ENCODE measurements around the gene CDKN1A. TPM values are rescaled to one million over a fixed set of nuclear protein-coding genes. Genes with fewer than 3 reads are reported as not detected.

CDKN1A gene
- total RNA-seq, 1 experiment from 2014 or later, result 17.4 TPM

DNA sequence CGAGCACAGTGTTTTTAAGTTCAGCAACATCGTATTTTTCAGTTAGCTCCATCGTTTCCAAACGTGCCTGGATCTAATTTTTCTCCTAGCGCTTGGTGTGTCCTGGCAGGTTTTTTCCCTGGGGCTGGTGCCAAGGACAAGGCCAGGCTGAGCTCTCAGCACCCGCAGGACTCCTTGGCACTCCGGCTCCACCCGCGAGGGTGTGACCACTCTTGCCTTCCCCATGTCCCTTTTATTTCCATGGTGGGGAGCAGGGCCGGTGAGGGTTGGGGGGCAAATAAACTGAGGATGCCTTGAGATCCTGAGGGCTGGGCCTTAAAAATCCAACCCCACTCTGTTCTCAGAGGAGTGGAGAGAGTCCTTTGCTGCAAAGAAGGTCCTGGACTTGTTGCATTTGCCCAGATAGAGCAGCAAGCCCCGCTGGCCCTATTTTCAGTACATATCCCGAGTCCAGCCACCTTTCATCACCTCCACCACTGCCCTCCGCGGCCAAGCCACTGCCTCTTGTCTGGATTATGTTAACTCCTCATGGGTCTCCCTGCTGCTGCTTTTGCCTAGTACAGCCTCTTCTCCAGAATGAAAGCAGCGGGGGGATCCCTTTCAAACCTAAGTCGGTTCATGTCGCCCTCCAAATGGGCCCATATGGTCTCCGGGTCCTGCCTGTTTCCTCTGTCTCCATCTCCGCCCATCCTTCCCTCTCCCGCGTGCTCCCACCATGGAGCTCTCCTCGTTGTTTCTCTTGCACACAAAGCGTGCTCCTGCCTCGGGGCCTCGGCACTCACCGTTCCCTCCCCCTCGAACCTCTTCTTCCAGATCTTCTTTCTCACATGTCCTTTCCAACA lies 14.6 kb downstream of the CDKN1A start:
- peaks cover 3% of the 10 kb centered on the region; the same call in 1 of the 2 replicates for H3K27me3 Mint-ChIP-seq (ENCODE audit: low read depth)
- WGBS (ENCODE audit: extremely low coverage, insufficient read length, low lambda C conversion rate), result no CpG with 5 or more reads among the region's 27 CpGs

More for the DNA sequence above, 14.6 kb downstream of the CDKN1A start:
- TF ChIP-seq, protein P1, sequence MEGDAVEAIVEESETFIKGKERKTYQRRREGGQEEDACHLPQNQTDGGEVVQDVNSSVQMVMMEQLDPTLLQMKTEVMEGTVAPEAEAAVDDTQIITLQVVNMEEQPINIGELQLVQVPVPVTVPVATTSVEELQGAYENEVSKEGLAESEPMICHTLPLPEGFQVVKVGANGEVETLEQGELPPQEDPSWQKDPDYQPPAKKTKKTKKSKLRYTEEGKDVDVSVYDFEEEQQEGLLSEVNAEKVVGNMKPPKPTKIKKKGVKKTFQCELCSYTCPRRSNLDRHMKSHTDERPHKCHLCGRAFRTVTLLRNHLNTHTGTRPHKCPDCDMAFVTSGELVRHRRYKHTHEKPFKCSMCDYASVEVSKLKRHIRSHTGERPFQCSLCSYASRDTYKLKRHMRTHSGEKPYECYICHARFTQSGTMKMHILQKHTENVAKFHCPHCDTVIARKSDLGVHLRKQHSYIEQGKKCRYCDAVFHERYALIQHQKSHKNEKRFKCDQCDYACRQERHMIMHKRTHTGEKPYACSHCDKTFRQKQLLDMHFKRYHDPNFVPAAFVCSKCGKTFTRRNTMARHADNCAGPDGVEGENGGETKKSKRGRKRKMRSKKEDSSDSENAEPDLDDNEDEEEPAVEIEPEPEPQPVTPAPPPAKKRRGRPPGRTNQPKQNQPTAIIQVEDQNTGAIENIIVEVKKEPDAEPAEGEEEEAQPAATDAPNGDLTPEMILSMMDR (conservative IDR thresholded peaks at IDR 0.05), result no peak
- Histone ChIP-seq H3K23me2 (ENCODE audit: insufficient read length, low read depth, low read length, poor library complexity, severe bottlenecking) (no peaks in the 10 kb centered on the region), H3K14ac (ENCODE audit: insufficient read depth, low read length) (no peak overlapping the region; the same call in 1 of the 2 replicates), H3K4me1 (ENCODE audit: insufficient read depth, low read length) (no peaks in the 10 kb centered on the region), H3K9me3 (ENCODE audit: control insufficient read depth, low read depth, low read length) (no peaks in the 10 kb centered on the region), H2BK5ac (ENCODE audit: insufficient read length, low read length) (no peak overlapping the region), H2BK120ac (ENCODE audit: low read depth, low read length, poor library complexity, severe bottlenecking) (no peak overlapping the region), H3K56ac (ENCODE audit: insufficient read length, low read depth, low read length) (no peak overlapping the region), H2BK12ac (ENCODE audit: insufficient read length, low read depth, low read length) (no peak overlapping the region), H2AFZ (ENCODE audit: low read length) (no peak overlapping the region), H3K4me2 (ENCODE audit: insufficient read depth, insufficient read length, low read length) (no peak overlapping the region), H4K5ac (ENCODE audit: insufficient read length, low read depth, low read length) (no peak overlapping the region), H3K79me2 (ENCODE audit: insufficient read depth, low read length) (no peaks in the 10 kb centered on the region), H4K91ac (ENCODE audit: insufficient read length, low read depth, low read length) (no peak overlapping the region), H3K18ac (ENCODE audit: insufficient read length, low read depth, low read length) (no peak overlapping the region), H3K4ac (ENCODE audit: low read depth, low read length) (no peak overlapping the region), H4K8ac (replicated peaks; ENCODE audit: insufficient read length, low read depth, low read length) (no peak overlapping the region), H2BK15ac (ENCODE audit: low read depth, low read length) (no peak overlapping the region), H3T11ph (ENCODE audit: low read length) (no peak overlapping the region), H3K27ac (ENCODE audit: insufficient read length, low read depth, low read length) (no peak overlapping the region), H4K20me1 (ENCODE audit: control insufficient read depth, insufficient read depth, insufficient read length) (no peaks in the 10 kb centered on the region), H3K27me3 (ENCODE audit: insufficient read depth, low read length) (no peaks in the 10 kb centered on the region), H3K9ac (ENCODE audit: extremely low read depth, insufficient read length, low read length) (no peak overlapping the region), H2BK20ac (ENCODE audit: low read depth, low read length, poor library complexity, severe bottlenecking) (no peak overlapping the region), H3K23ac (ENCODE audit: insufficient read length, low read depth, low read length) (no peak overlapping the region), H2AK5ac (ENCODE audit: insufficient read length, low read length) (no peak overlapping the region), H3K79me1 (ENCODE audit: insufficient read depth, low read depth, low read length, poor library complexity, severe bottlenecking) (no peaks in the 10 kb centered on the region)
- Mint-ChIP-seq H3K27ac (peak overlapping the region in 1 of 3 experiments; percentile 7; a peak in 2 of 7 replicates), H3K9me3 (no peaks in the 10 kb centered on the region), H3K4me1 (peaks cover 0 to 4% of the 10 kb centered on the region in 2 experiments; a peak in 1 of 4 replicates), H3K36me3 (ENCODE audit: insufficient read depth in 1 of 3, low read depth in 3 of 3) (no peaks in the 10 kb centered on the region), H3K4me3 (no peak overlapping the region)
- DNase-seq, result no peak

Measured in H9 (cell line).